ENCODE data around the gene NDUFV3.
"Not testable (repeated sequence)": the region's sequence is repeated elsewhere in the genome, so short reads cannot be mapped to it uniquely, and the experiment has no call there.

The NDUFV3 gene

GRCh38 chr21:42936360-42936759 is 43.3 kb downstream of the NDUFV3 start:
- not testable (repeated sequence) for DNase-seq (ENCODE audit: low read depth in 3 of 3)

- DNase-seq (ENCODE audit: low read depth in 3 of 3) = not testable (repeated sequence)
Measured at GRCh38 chr21:42937034-42937940, 44.2 kb downstream of the NDUFV3 start.

GRCh38 chr21:42937960-42938605 is 45.0 kb downstream of the NDUFV3 start:
- no peak for DNase-seq (ENCODE audit: low read depth in 3 of 3)

- not testable (repeated sequence) for DNase-seq (ENCODE audit: low read depth in 3 of 3)
Measured at GRCh38 chr21:42938606-42938995, 45.5 kb downstream of the NDUFV3 start.

- DNase-seq (ENCODE audit: low read depth in 3 of 3) = no peak
Measured at GRCh38 chr21:42939582-42940413, 46.7 kb downstream of the NDUFV3 start.

- no peak for DNase-seq (ENCODE audit: low read depth in 3 of 3)
Measured at GRCh38 chr21:42941696-42942085, 48.6 kb downstream of the NDUFV3 start.

- no peak for DNase-seq (ENCODE audit: low read depth in 3 of 3)
Measured at GRCh38 chr21:42942244-42942643, 49.1 kb downstream of the NDUFV3 start.

GRCh38 chr21:42949094-42949755 is 56.1 kb downstream of the NDUFV3 start:
- DNase-seq (ENCODE audit: low read depth in 3 of 3) = not testable (repeated sequence)

- not testable (repeated sequence) for DNase-seq (ENCODE audit: low read depth in 3 of 3)
Measured at GRCh38 chr21:42951193-42951592, 58.1 kb downstream of the NDUFV3 start.

GRCh38 chr21:42956824-42957630 is 63.9 kb downstream of the NDUFV3 start:
- no peak for DNase-seq (ENCODE audit: low read depth in 3 of 3)

GRCh38 chr21:42958122-42958521 is 65.0 kb downstream of the NDUFV3 start:
- DNase-seq (ENCODE audit: low read depth in 3 of 3) = not testable (repeated sequence)

GRCh38 chr21:42959728-42960127 is 66.6 kb downstream of the NDUFV3 start:
- no peak for DNase-seq (ENCODE audit: low read depth in 3 of 3)

- no peak for DNase-seq (ENCODE audit: low read depth in 3 of 3)
Measured at GRCh38 chr21:42962380-42963007, 69.4 kb downstream of the NDUFV3 start.
